B cell (primary cell): Measurements from ENCODE around the gene GNAL.
"Not testable (repeated sequence)": the region's sequence is repeated elsewhere in the genome, so short reads cannot be mapped to it uniquely, and the experiment has no call there.

Source experiments
- EZH2 ChIP-seq: IDR thresholded peaks from 2 replicates; pipeline ENCODE4 v1.6.1; 2012; ENCODE audit warnings: borderline replicate concordance, low read depth, mild to moderate bottlenecking, moderate library complexity, low read length; ENCODE audit not compliant: insufficient read depth, poor library complexity, severe bottlenecking
- TF ChIP-seq, protein P1 (sequence below): fragments of 200-600 bp; IDR thresholded peaks from one replicate; pipeline ENCODE4 v1.8.0; 2022; ENCODE audit warnings: antibody characterized with exemption, mild to moderate bottlenecking

DNA sequence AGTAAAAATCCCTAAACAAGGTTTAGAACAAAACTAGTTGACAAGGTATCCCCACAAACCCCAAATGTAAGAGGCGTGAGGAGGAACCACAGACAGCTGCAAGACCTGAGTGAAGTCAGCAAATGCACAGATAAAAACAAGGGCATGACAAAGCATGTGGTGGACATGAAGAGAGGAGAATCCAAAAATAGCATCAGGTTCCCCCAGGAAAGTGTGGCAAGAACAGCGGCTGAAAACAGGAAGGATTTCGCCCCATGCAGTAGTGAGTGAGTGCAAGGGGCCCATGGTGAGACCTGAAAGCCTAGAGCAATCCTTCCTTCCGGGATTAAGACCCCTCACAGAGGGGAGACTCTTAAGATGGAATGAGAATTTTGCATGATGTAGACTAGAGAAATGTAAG is 227.8 kb downstream of the GNAL start:
- TF ChIP-seq, protein P1, sequence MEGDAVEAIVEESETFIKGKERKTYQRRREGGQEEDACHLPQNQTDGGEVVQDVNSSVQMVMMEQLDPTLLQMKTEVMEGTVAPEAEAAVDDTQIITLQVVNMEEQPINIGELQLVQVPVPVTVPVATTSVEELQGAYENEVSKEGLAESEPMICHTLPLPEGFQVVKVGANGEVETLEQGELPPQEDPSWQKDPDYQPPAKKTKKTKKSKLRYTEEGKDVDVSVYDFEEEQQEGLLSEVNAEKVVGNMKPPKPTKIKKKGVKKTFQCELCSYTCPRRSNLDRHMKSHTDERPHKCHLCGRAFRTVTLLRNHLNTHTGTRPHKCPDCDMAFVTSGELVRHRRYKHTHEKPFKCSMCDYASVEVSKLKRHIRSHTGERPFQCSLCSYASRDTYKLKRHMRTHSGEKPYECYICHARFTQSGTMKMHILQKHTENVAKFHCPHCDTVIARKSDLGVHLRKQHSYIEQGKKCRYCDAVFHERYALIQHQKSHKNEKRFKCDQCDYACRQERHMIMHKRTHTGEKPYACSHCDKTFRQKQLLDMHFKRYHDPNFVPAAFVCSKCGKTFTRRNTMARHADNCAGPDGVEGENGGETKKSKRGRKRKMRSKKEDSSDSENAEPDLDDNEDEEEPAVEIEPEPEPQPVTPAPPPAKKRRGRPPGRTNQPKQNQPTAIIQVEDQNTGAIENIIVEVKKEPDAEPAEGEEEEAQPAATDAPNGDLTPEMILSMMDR, result not testable (repeated sequence)
- not testable (repeated sequence) for TF ChIP-seq EZH2
